Kidney (tissue), 14 donors: ENCODE measurements around the gene GRIA3. TPM values are rescaled to one million over a fixed set of nuclear protein-coding genes. Genes with fewer than 3 reads are reported as not detected.
A peak's percentile ranks its signal among the peaks of the same experiment; 100 is the strongest.

Experiments used
- DNase-seq, 5 donors: peaks; one replicate each; pipeline ENCODE4 v3.0.0-alpha.2; 2013 to 2020
- FAIRE-seq: peaks from 2 replicates; lab custom pipeline; 2012; peaks lifted over from hg19 to GRCh38; lab: Jason Lieb, UNC
- H3K27ac ChIP-seq, 2 donors: one replicate each; pipeline ENCODE4 v1.7.0; 2013; ENCODE audit warnings: low read depth in 2 of 2, low read length in 2 of 2, inconsistent platforms in 1 of 2
- H3K27me3 ChIP-seq: one replicate; pipeline ENCODE4 v1.7.1; 2013; ENCODE audit warnings: low read length, inconsistent platforms; ENCODE audit not compliant: control insufficient read depth, insufficient read depth
- H3K36me3 ChIP-seq, 3 donors: one replicate each; pipeline versions ENCODE4 v1.7.0 to v1.7.1; 2013; ENCODE audit warnings: low read length in 3 of 3, control low read depth in 1 of 3, inconsistent platforms in 1 of 3; ENCODE audit not compliant: insufficient read depth in 3 of 3, control insufficient read depth in 2 of 3
- H3K4me1 ChIP-seq, 3 donors: one replicate each; pipeline versions ENCODE4 v1.7.0 to v1.7.1; 2013; ENCODE audit warnings: low read length in 3 of 3, inconsistent platforms in 1 of 3, low read depth in 1 of 3; ENCODE audit not compliant: control insufficient read depth in 2 of 3, insufficient read depth in 2 of 3
- H3K4me3 ChIP-seq, 3 donors: one replicate each; pipeline versions ENCODE4 v1.7.0 to v1.8.1; 2013; ENCODE audit warnings: low read length in 3 of 3, control low read depth in 1 of 3, inconsistent platforms in 1 of 3
- H3K9ac ChIP-seq, 3 donors: one replicate each; pipeline versions ENCODE4 v1.7.0 to v1.7.1; 2013; ENCODE audit warnings: low read length in 3 of 3, control low read depth in 1 of 3, inconsistent platforms in 1 of 3
- H3K9me3 ChIP-seq, 3 donors: one replicate each; pipeline versions ENCODE4 v1.7.0 to v1.7.1; 2013; ENCODE audit warnings: low read length in 3 of 3, control low read depth in 1 of 3, inconsistent platforms in 1 of 3; ENCODE audit not compliant: control insufficient read depth in 2 of 3, insufficient read depth in 1 of 3
- CTCF ChIP-seq: IDR thresholded peaks from 3 replicates; pipeline ENCODE4 v1.5.1; 2012; ENCODE audit warnings: mild to moderate bottlenecking, moderate library complexity, borderline replicate concordance; ENCODE audit not compliant: insufficient read depth; ENCODE audit errors: extremely low read depth
- intact Hi-C: fragments of 100-400 bp; cut with DNase I; formaldehyde crosslinking; loops from one replicate; pipeline ENCODE4 v1.11.1; 2022
- polyA plus RNA-seq: library from polyadenylated mRNA; stranded (reverse); fragments of 350-450 nt; fragmentation: Illumina TruSeq; extraction: RNeasy Lipid Tissue Mini Kit (QIAGEN cat#74804); gene quantifications from one replicate; pipeline ENCODE4 v1.2.3, GENCODE V29; 2014; ENCODE audit warnings: low read depth, low replicate concordance; ENCODE audit not compliant: insufficient read depth
- total RNA-seq: library from RNA; stranded (reverse); fragmentation: NEBNext Ultra II Directional; extraction: Animal tissue kit (Norgen Biotek cat#: 25700); gene quantifications from one replicate; pipeline ENCODE4 v1.2.1, GENCODE V29; 2021
- donor health status: control.
- donor health status: control.
- donor health status: control.
- donor health status: control.
- donor health status: control.
- donor health status: DM: yes; HTN: yes; CAD: no.
- donor health status: Normal renal cell carcinoma (clear cell type).

The GRIA3 gene
- total and polyA plus RNA-seq, 2 donors from 2014 or later: 1.4 to 5.8 TPM

- H3K9me3 ChIP-seq: no peaks in the 10 kb centered on the region
- no peak overlapping the region for H3K4me3 ChIP-seq
- H3K9ac ChIP-seq: no peak overlapping the region
- no peaks in the 10 kb centered on the region for H3K27me3 ChIP-seq
- no peak for TF ChIP-seq CTCF
- intact Hi-C loops: no loop called here
- no peaks in the 10 kb centered on the region for H3K36me3 ChIP-seq
- peak overlapping the region in 1 of 2 donors; percentile 47 for H3K27ac ChIP-seq
- FAIRE-seq (peak; percentile 49), DNase-seq (no peak)
- H3K4me1 ChIP-seq: peaks cover 0 to 5% (median 0%) of the 10 kb centered on the region in 3 donors
Observed at GRCh38 chrX:123454712-123455431, 270.8 kb downstream of the GRIA3 start.

DNA sequence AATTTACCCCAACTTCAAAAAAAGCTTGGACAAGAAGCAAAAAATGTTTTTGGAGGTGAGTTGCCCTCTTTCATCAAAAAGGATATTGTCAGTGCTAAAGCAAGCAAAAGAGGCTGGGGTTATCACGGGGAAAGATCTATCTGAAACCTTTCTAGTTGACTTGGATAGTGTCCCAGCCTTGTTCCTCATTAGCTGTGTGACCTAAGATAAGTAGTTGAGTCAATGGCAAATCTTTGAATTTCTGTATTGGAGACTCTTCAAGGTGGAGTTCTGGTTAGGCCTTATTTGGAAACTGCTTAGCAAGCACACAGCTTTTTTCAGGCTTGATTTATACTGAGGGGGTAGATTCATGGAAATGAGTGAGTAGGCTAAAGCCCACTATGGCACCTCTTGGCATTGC lies 271.6 kb downstream of the GRIA3 start:
- H3K4me3 ChIP-seq: no peak overlapping the region
- H3K27me3 ChIP-seq: no peaks in the 10 kb centered on the region
- peaks cover 0 to 5% (median 0%) of the 10 kb centered on the region in 3 donors for H3K4me1 ChIP-seq
- DNase-seq (no peak), FAIRE-seq (no peak)
- intact Hi-C loops: no loop called here
- no peak for TF ChIP-seq CTCF
- no peak overlapping the region for H3K9ac ChIP-seq
- H3K36me3 ChIP-seq: no peaks in the 10 kb centered on the region
- H3K9me3 ChIP-seq: no peaks in the 10 kb centered on the region
- no peak overlapping the region for H3K27ac ChIP-seq

- no peak for TF ChIP-seq CTCF
- DNase-seq (no peak), FAIRE-seq (no peak)
- H3K36me3 ChIP-seq: no peaks in the 10 kb centered on the region
- H3K4me1 ChIP-seq: no peaks in the 10 kb centered on the region
- H3K27me3 ChIP-seq: no peaks in the 10 kb centered on the region
- intact Hi-C loops: no loop called here
- H3K9ac ChIP-seq: no peak overlapping the region
- H3K9me3 ChIP-seq: no peaks in the 10 kb centered on the region
- no peak overlapping the region for H3K27ac ChIP-seq
- no peak overlapping the region for H3K4me3 ChIP-seq
Observed at GRCh38 chrX:123464709-123465108, 280.6 kb downstream of the GRIA3 start.
